ENCODE results near the gene CASK. TPM values are rescaled to one million over a fixed set of nuclear protein-coding genes. Genes with fewer than 3 reads are reported as not detected.

The CASK gene
- total and polyA plus RNA-seq, 5 donors from 2014 or later: 8.4 to 168 (median 20.2) TPM

DNA sequence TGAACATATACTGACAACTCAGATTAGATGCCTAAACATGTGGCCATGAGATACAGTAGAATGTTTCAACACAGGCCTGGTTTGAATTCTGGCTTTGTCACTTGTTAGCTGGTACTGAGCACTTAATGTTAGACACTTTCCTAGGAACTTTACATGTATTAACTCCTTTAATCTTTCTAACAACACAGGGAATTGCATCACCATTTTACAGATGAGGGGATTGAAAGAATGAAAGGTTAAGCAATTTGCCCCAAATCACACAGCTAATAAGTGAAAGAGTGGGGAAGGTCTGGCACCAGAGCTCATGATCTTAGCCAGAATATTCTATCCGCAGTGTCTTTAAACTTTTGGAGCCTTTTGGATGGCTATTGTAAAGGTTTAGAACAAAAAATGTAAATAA lies 380.3 kb downstream of the CASK start:
- Histone ChIP-seq H3K4me1 (ENCODE audit: control insufficient read depth, insufficient read depth, low read length, poor library complexity, severe bottlenecking) (no peaks in the 10 kb centered on the region), H3K9me3 (ENCODE audit: control insufficient read depth in 2 of 2, low read length in 2 of 2) (no peaks in the 10 kb centered on the region), H3K27me3 (ENCODE audit: control insufficient read depth, insufficient read depth, low read length) (no peaks in the 10 kb centered on the region), H3K4me3 (ENCODE audit: low read depth, low read length) (no peak overlapping the region), H3K27ac (ENCODE audit: insufficient read depth, low read length, poor library complexity, severe bottlenecking) (no peak overlapping the region), H3K36me3 (ENCODE audit: control insufficient read depth, insufficient read depth, low read length) (peaks cover 31% of the 10 kb centered on the region)
- Mint-ChIP-seq H3K36me3 (peaks cover 5% of the 10 kb centered on the region), H3K9me3 (peaks cover 0 to 3% (median 0%) of the 10 kb centered on the region in 7 donors), H3K27ac (no peak overlapping the region), H3K4me1 (peaks cover 4 to 11% (median 6%) of the 10 kb centered on the region in 4 donors), H3K27me3 (no peaks in the 10 kb centered on the region), H3K4me3 (no peak overlapping the region)
- DNase-seq (no peak), ATAC-seq (ENCODE audit: low read depth in 2 of 2) (no peak)

DNA sequence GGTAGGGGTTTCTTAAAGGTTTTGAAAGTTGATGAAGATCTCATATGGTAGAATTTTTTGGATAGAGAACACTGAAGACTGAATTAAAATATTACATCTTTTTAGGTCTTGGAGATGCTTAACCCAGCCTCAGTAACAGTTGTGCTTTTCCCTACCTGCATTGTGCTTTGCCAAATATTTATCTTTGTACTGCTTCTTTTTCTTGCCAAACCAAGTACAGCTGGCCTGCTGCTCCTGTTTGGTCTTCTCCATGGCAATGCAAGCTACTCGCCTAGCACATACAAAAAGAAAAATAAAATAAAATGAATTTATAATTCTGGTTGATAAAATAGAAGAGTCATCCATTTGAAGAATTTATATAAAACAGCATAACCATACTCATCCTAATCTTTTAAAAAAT lies 380.8 kb downstream of the CASK start:
- peaks cover 31% of the 10 kb centered on the region for H3K36me3 ChIP-seq (ENCODE audit: control insufficient read depth, insufficient read depth, low read length)
- H3K4me3 ChIP-seq (ENCODE audit: low read depth, low read length): no peak overlapping the region
- Mint-ChIP-seq H3K4me1 (peaks cover 4 to 11% (median 6%) of the 10 kb centered on the region in 4 donors), H3K36me3 (peaks cover 5% of the 10 kb centered on the region), H3K9me3 (peaks cover 0 to 3% (median 0%) of the 10 kb centered on the region in 7 donors), H3K27ac (no peak overlapping the region), H3K4me3 (no peak overlapping the region), H3K27me3 (no peaks in the 10 kb centered on the region)
- no peak overlapping the region for H3K27ac ChIP-seq (ENCODE audit: insufficient read depth, low read length, poor library complexity, severe bottlenecking)
- no peaks in the 10 kb centered on the region for H3K27me3 ChIP-seq (ENCODE audit: control insufficient read depth, insufficient read depth, low read length)
- no peaks in the 10 kb centered on the region for H3K4me1 ChIP-seq (ENCODE audit: control insufficient read depth, insufficient read depth, low read length, poor library complexity, severe bottlenecking)
- no peaks in the 10 kb centered on the region for H3K9me3 ChIP-seq (ENCODE audit: control insufficient read depth in 2 of 2, low read length in 2 of 2)
- DNase-seq (no peak), ATAC-seq (ENCODE audit: low read depth in 2 of 2) (no peak)

DNA sequence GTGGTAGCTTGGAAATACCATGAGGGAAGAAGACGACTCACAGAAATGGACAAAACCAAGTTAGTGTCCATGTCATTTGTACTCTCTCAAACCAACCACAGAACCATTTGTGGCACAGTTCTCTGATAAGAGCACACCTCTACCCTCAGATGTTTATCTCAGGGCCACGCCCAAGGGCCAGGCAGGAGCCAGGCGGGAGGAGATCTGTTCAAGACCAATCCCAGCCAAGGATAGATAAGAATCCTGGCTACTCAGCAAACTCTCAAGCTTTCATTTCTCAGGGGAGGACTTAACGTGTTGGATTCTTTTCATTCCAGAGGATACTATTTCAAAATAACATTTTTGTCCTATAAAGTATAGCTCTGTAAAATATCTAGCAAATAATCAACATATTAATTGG lies 381.2 kb downstream of the CASK start:
- H3K4me3 Mint-ChIP-seq: peak overlapping the region in 1 of 4 donors; percentile 1
- no peak for DNase-seq

DNA sequence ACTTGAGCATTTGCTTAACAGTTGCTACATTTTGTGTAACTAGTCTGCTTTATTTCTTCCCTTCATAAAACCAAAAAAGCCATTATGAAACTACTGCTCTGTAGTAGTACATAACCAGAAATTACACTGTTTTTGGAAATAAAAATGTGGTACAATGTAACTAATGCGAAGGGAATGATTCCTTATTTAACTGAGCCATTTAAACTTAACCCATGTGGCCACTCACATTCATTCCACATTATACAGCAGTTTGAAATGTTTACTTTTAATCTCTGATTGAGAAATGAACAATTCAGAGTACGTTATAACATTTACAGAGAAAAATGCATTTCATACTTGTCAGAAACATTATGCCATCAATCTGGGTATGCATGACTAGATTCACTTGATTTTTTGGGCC lies 382.0 kb downstream of the CASK start:
- no peak overlapping the region for H3K27ac Mint-ChIP-seq
- ATAC-seq (ENCODE audit: low read depth in 2 of 2) (no peak), DNase-seq (no peak)
- H3K4me1 ChIP-seq (ENCODE audit: control insufficient read depth, insufficient read depth, low read length, poor library complexity, severe bottlenecking): no peaks in the 10 kb centered on the region
- peaks cover 35% of the 10 kb centered on the region for H3K36me3 ChIP-seq (ENCODE audit: control insufficient read depth, insufficient read depth, low read length)
- no peaks in the 10 kb centered on the region for H3K27me3 ChIP-seq (ENCODE audit: control insufficient read depth, insufficient read depth, low read length)
- peaks cover 5% of the 10 kb centered on the region for H3K36me3 Mint-ChIP-seq
- no peaks in the 10 kb centered on the region for H3K27me3 Mint-ChIP-seq
- peaks cover 4 to 11% (median 7%) of the 10 kb centered on the region in 4 donors for H3K4me1 Mint-ChIP-seq
- H3K4me3 Mint-ChIP-seq: no peak overlapping the region
- H3K27ac ChIP-seq (ENCODE audit: insufficient read depth, low read length, poor library complexity, severe bottlenecking): no peak overlapping the region
- peaks cover 0 to 3% (median 0%) of the 10 kb centered on the region in 7 donors for H3K9me3 Mint-ChIP-seq
- no peaks in the 10 kb centered on the region for H3K9me3 ChIP-seq (ENCODE audit: control insufficient read depth in 2 of 2, low read length in 2 of 2)
- no peak overlapping the region for H3K4me3 ChIP-seq (ENCODE audit: low read depth, low read length)

More for the DNA sequence above, 381.2 kb downstream of the CASK start:
- Mint-ChIP-seq H3K27ac (peak overlapping the region in 1 of 3 donors; percentile 23), H3K4me1 (peaks cover 4 to 11% (median 6%) of the 10 kb centered on the region in 4 donors), H3K36me3 (peaks cover 5% of the 10 kb centered on the region), H3K9me3 (peaks cover 0 to 3% (median 0%) of the 10 kb centered on the region in 7 donors), H3K27me3 (no peaks in the 10 kb centered on the region)
- H3K9me3 ChIP-seq (ENCODE audit: control insufficient read depth in 2 of 2, low read length in 2 of 2): no peaks in the 10 kb centered on the region
- no peak overlapping the region for H3K27ac ChIP-seq (ENCODE audit: insufficient read depth, low read length, poor library complexity, severe bottlenecking)
- H3K4me1 ChIP-seq (ENCODE audit: control insufficient read depth, insufficient read depth, low read length, poor library complexity, severe bottlenecking): no peaks in the 10 kb centered on the region
- ATAC-seq (ENCODE audit: low read depth in 2 of 2): no peak
- H3K36me3 ChIP-seq (ENCODE audit: control insufficient read depth, insufficient read depth, low read length): peaks cover 31% of the 10 kb centered on the region
- H3K4me3 ChIP-seq (ENCODE audit: low read depth, low read length): no peak overlapping the region
- no peaks in the 10 kb centered on the region for H3K27me3 ChIP-seq (ENCODE audit: control insufficient read depth, insufficient read depth, low read length)

DNA sequence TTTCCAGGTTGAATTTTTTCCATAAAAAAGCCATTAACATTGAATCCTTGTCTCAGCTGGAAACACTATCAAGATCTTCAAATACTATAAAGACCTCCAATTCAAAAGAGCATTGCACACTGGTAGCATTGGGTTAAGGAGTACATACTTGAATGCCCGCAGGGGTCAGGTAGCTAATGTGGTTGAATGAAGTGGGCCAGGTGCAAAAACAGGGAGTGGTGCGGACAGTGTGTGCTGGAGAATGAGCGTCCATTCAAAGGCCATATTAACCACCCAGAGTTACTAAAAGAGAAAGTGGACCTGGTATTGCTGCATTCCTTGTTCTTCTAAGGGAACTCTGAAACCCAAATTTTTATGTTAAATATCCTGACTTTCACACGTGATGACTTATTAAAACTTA lies 384.6 kb downstream of the CASK start:
- H3K36me3 Mint-ChIP-seq: peaks cover 3% of the 10 kb centered on the region
- H3K4me1 Mint-ChIP-seq: peaks cover 4 to 11% (median 7%) of the 10 kb centered on the region in 4 donors

DNA sequence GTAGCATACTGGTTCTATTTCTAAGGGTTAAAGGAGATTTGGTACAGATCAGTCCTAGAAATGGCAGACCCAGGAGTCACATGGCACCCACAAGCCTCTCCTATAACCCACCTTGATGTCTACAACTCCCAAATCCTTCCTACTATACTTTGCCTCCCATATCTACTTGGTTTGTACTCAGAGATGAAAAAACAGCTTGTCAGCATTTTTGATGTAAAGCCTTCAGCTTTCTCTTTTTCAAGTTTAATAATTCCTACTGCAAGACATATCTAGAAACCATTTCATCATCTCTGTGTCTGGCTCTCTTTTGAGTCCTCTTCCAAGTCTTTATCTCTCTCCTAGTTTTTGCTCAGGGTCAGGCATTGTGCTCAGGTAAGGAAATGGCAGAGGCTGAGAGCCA lies 393.3 kb downstream of the CASK start:
- DNase-seq (no peak), ATAC-seq (ENCODE audit: low read depth in 2 of 2) (no peak)
- H3K4me1 Mint-ChIP-seq: peaks cover 0 to 19% (median 10%) of the 10 kb centered on the region in 4 donors
- no peaks in the 10 kb centered on the region for H3K9me3 Mint-ChIP-seq
- peak overlapping the region in 1 of 4 donors; percentile 27 for H3K4me3 Mint-ChIP-seq
- no peaks in the 10 kb centered on the region for H3K9me3 ChIP-seq (ENCODE audit: control insufficient read depth in 2 of 2, low read length in 2 of 2)
- H3K4me1 ChIP-seq (ENCODE audit: control insufficient read depth, insufficient read depth, low read length, poor library complexity, severe bottlenecking): no peaks in the 10 kb centered on the region
- peaks cover 70% of the 10 kb centered on the region for H3K36me3 ChIP-seq (ENCODE audit: control insufficient read depth, insufficient read depth, low read length)
- H3K4me3 ChIP-seq (ENCODE audit: low read depth, low read length): no peak overlapping the region
- H3K27ac ChIP-seq (ENCODE audit: insufficient read depth, low read length, poor library complexity, severe bottlenecking): no peak overlapping the region
- no peaks in the 10 kb centered on the region for H3K27me3 ChIP-seq (ENCODE audit: control insufficient read depth, insufficient read depth, low read length)
- no peak overlapping the region for H3K27ac Mint-ChIP-seq
- H3K27me3 Mint-ChIP-seq: no peaks in the 10 kb centered on the region
- H3K36me3 Mint-ChIP-seq: peaks cover 33% of the 10 kb centered on the region

More for the DNA sequence above, 384.6 kb downstream of the CASK start:
- no peak overlapping the region for H3K4me3 ChIP-seq (ENCODE audit: low read depth, low read length)
- Mint-ChIP-seq H3K4me3 (no peak overlapping the region), H3K27me3 (no peaks in the 10 kb centered on the region), H3K27ac (peak overlapping the region in 1 of 3 donors; percentile 14), H3K9me3 (peaks cover 0 to 3% (median 0%) of the 10 kb centered on the region in 7 donors)
- no peaks in the 10 kb centered on the region for H3K9me3 ChIP-seq (ENCODE audit: control insufficient read depth in 2 of 2, low read length in 2 of 2)
- peaks cover 39% of the 10 kb centered on the region for H3K36me3 ChIP-seq (ENCODE audit: control insufficient read depth, insufficient read depth, low read length)
- H3K27me3 ChIP-seq (ENCODE audit: control insufficient read depth, insufficient read depth, low read length): no peaks in the 10 kb centered on the region
- H3K27ac ChIP-seq (ENCODE audit: insufficient read depth, low read length, poor library complexity, severe bottlenecking): no peak overlapping the region
- DNase-seq: no peak
- no peaks in the 10 kb centered on the region for H3K4me1 ChIP-seq (ENCODE audit: control insufficient read depth, insufficient read depth, low read length, poor library complexity, severe bottlenecking)
- ATAC-seq (ENCODE audit: low read depth in 2 of 2): no peak

DNA sequence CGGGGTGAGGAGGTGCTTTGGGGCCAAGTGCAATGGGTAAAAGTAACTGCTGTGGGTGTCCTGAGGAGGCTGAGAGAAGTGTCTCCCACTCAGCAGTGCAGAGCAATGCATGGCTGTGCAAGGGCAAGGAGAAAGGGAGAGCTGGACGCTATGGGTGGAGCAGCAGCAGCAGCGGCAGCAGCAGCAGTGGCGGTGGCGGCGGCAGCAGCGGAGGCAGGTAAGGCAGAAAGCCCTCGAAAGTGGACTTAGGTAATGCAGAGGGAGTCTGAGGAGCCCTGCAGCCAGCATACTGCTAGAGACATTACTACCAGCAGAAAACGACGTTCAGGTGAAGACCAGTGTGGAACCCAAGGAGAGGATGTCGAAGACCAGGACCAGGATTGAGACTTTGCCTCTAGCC lies 394.1 kb downstream of the CASK start:
- H3K4me1 Mint-ChIP-seq: peaks cover 0 to 25% (median 14%) of the 10 kb centered on the region in 4 donors
- H3K36me3 Mint-ChIP-seq: peaks cover 30% of the 10 kb centered on the region
- no peak for DNase-seq
- H3K27ac Mint-ChIP-seq: peak overlapping the region; percentile 56 to 86 (median 57)
- H3K27me3 Mint-ChIP-seq: no peaks in the 10 kb centered on the region
- H3K9me3 ChIP-seq (ENCODE audit: control insufficient read depth in 2 of 2, low read length in 2 of 2): no peaks in the 10 kb centered on the region
- peaks cover 0 to 2% (median 0%) of the 10 kb centered on the region in 7 donors for H3K9me3 Mint-ChIP-seq
- H3K4me3 ChIP-seq (ENCODE audit: low read depth, low read length): no peak overlapping the region
- peaks cover 78% of the 10 kb centered on the region for H3K36me3 ChIP-seq (ENCODE audit: control insufficient read depth, insufficient read depth, low read length)
- H3K4me1 ChIP-seq (ENCODE audit: control insufficient read depth, insufficient read depth, low read length, poor library complexity, severe bottlenecking): no peaks in the 10 kb centered on the region
- ATAC-seq (ENCODE audit: low read depth in 2 of 2): no peak
- H3K27me3 ChIP-seq (ENCODE audit: control insufficient read depth, insufficient read depth, low read length): no peaks in the 10 kb centered on the region
- H3K4me3 Mint-ChIP-seq: no peak overlapping the region
- H3K27ac ChIP-seq (ENCODE audit: insufficient read depth, low read length, poor library complexity, severe bottlenecking): no peak overlapping the region

DNA sequence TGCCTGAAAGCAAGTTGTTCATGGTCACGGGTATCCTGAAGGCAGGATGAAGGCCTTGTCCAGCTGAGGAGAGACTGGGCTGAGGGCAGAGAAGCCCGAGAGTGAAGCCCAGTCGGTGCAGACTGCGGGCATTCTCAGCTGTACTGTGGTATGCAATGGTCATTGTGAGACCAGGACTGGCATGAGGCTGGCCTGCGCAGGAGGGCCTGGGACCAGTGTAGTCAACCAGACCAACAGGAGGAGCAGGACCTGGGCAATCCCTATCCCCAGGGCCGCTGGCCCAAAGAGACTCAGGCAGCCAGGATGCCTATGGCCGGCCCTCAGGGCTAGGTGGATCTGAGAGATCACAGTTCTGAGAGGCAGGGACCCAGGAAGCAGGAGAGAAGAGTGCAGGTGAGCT lies 394.6 kb downstream of the CASK start:
- peaks cover 0 to 25% (median 14%) of the 10 kb centered on the region in 4 donors for H3K4me1 Mint-ChIP-seq
- H3K4me3 Mint-ChIP-seq: peak overlapping the region in 1 of 4 donors; percentile 12
- H3K9me3 ChIP-seq (ENCODE audit: control insufficient read depth in 2 of 2, low read length in 2 of 2): no peaks in the 10 kb centered on the region
- no peak overlapping the region for H3K4me3 ChIP-seq (ENCODE audit: low read depth, low read length)
- peaks cover 79% of the 10 kb centered on the region for H3K36me3 ChIP-seq (ENCODE audit: control insufficient read depth, insufficient read depth, low read length)
- H3K9me3 Mint-ChIP-seq: peaks cover 0 to 2% (median 0%) of the 10 kb centered on the region in 7 donors
- H3K27me3 Mint-ChIP-seq: no peaks in the 10 kb centered on the region
- H3K27ac ChIP-seq (ENCODE audit: insufficient read depth, low read length, poor library complexity, severe bottlenecking): no peak overlapping the region
- H3K27me3 ChIP-seq (ENCODE audit: control insufficient read depth, insufficient read depth, low read length): no peaks in the 10 kb centered on the region
- DNase-seq (no peak), ATAC-seq (ENCODE audit: low read depth in 2 of 2) (no peak)
- peaks cover 30% of the 10 kb centered on the region for H3K36me3 Mint-ChIP-seq
- H3K4me1 ChIP-seq (ENCODE audit: control insufficient read depth, insufficient read depth, low read length, poor library complexity, severe bottlenecking): no peaks in the 10 kb centered on the region
- H3K27ac Mint-ChIP-seq: peak overlapping the region; percentile 56 to 86 (median 57)

All from CD4-positive, CD25-positive, alpha-beta regulatory T cell (primary cell).